Activated CD8-positive, alpha-beta T cell treated with anti-CD3 and anti-CD28 coated beads for 36 hours (primary cell): Measurements from ENCODE around the gene ALDH1B1. TPM values are rescaled to one million over a fixed set of nuclear protein-coding genes. Genes with fewer than 3 reads are reported as not detected.

Experiments used
- ATAC-seq: fragments of 200-7000 bp; cut with Tn5 transposase; one replicate; pipeline ENCODE4 v1.10.0; 2021; ENCODE audit warnings: mild to moderate bottlenecking, moderate library complexity
- CTCF ChIA-PET: fragments of 350-600 bp; sonication (Branson Sonifier 250); formaldehyde crosslinking; loops from one replicate; lab custom pipeline; 2021; ENCODE audit warnings: antibody characterized with exemption; lab: Charles Lee
- POLR2A ChIA-PET: fragments of 350-600 bp; sonication (Branson Sonifier 250); formaldehyde crosslinking; loops from one replicate; lab custom pipeline; 2021; ENCODE audit warnings: antibody characterized with exemption; lab: Charles Lee
- DNase-seq: peaks from one replicate; pipeline ENCODE4 v3.0.0-alpha.2; 2020
- H3K27ac Mint-ChIP-seq: one replicate; pipeline ENCODE4 v1.8.0; 2021; ENCODE audit warnings: mild to moderate bottlenecking, mixed read lengths
- H3K27me3 Mint-ChIP-seq: one replicate; pipeline ENCODE4 v1.8.0; 2021; ENCODE audit warnings: mixed read lengths
- H3K36me3 Mint-ChIP-seq: one replicate; pipeline ENCODE4 v1.8.0; 2021; ENCODE audit warnings: low read depth, mixed read lengths
- H3K4me1 Mint-ChIP-seq: one replicate; pipeline ENCODE4 v1.8.0; 2021; ENCODE audit warnings: low read depth, mixed read lengths
- H3K4me3 Mint-ChIP-seq: one replicate; pipeline ENCODE4 v1.8.0; 2021; ENCODE audit warnings: mild to moderate bottlenecking, moderate library complexity, mixed read lengths
- H3K9me3 Mint-ChIP-seq: one replicate; pipeline ENCODE4 v1.8.0; 2021; ENCODE audit warnings: mixed read lengths
- CTCF ChIP-seq: fragments of 200-600 bp; IDR thresholded peaks from one replicate; pipeline ENCODE4 v1.8.0; 2022; ENCODE audit warnings: antibody characterized with exemption, mild to moderate bottlenecking
- intact Hi-C: fragments of 100-400 bp; cut with micrococcal nuclease; formaldehyde crosslinking; loops from one replicate; pipeline ENCODE4 v1.10.0; 2022
- total RNA-seq, 2 experiments: library from RNA; stranded (reverse); gene quantifications; one replicate each; pipeline ENCODE4 v1.2.3, GENCODE V29; 2021

The ALDH1B1 gene
- total RNA-seq, 2 experiments from 2014 or later, result 23.9 to 26.5 TPM

GRCh38 chr9:38406476-38407186 lies 14.1 kb downstream of the ALDH1B1 start:
- CTCF ChIA-PET, result no interaction called here
- intact Hi-C loops, result loop anchor here (10.0 kb wide), 1 partner anchor 492 kb away; no protein-coding TSS in a partner anchor

GRCh38 chr9:38408719-38409118 lies 16.2 kb downstream of the ALDH1B1 start:
- POLR2A ChIA-PET, result no interaction called here
- Mint-ChIP-seq H3K4me1 (no peaks in the 10 kb centered on the region), H3K4me3 (no peak overlapping the region), H3K36me3 (no peaks in the 10 kb centered on the region), H3K27me3 (peaks cover 10% of the 10 kb centered on the region), H3K27ac (no peak overlapping the region), H3K9me3 (no peaks in the 10 kb centered on the region)
- ATAC-seq (no peak), DNase-seq (no peak)
- intact Hi-C loops, result loop anchor here (10.0 kb wide), 1 partner anchor 494 kb away; no protein-coding TSS in a partner anchor
- CTCF ChIA-PET, result interaction anchor here (1.2 kb wide), 1 partner anchor 23 kb away, joined by 3 read pairs; no protein-coding TSS in a partner anchor
- no peak for TF ChIP-seq CTCF

More at GRCh38 chr9:38406476-38407186, 14.1 kb downstream of the ALDH1B1 start:
- peaks cover 12% of the 10 kb centered on the region for H3K27me3 Mint-ChIP-seq
- DNase-seq (no peak), ATAC-seq (no peak)
- no peak overlapping the region for H3K4me3 Mint-ChIP-seq
- H3K9me3 Mint-ChIP-seq, result no peaks in the 10 kb centered on the region
- POLR2A ChIA-PET, result no interaction called here
- H3K36me3 Mint-ChIP-seq, result no peaks in the 10 kb centered on the region
- H3K4me1 Mint-ChIP-seq, result no peaks in the 10 kb centered on the region
- H3K27ac Mint-ChIP-seq, result no peak overlapping the region
- TF ChIP-seq CTCF, result no peak

- H3K27ac Mint-ChIP-seq, result no peak overlapping the region
- no peaks in the 10 kb centered on the region for H3K36me3 Mint-ChIP-seq
- intact Hi-C loops, result no loop called here
- no peak for DNase-seq
- H3K27me3 Mint-ChIP-seq, result peaks cover 3% of the 10 kb centered on the region
- ChIA-PET POLR2A (no interaction called here), CTCF (no interaction called here)
- H3K4me3 Mint-ChIP-seq, result no peak overlapping the region
- no peak for ATAC-seq
- H3K9me3 Mint-ChIP-seq, result no peaks in the 10 kb centered on the region
- no peaks in the 10 kb centered on the region for H3K4me1 Mint-ChIP-seq
- TF ChIP-seq CTCF, result no peak
Measured at GRCh38 chr9:38412751-38413150, 20.2 kb downstream of the ALDH1B1 start.

GRCh38 chr9:38413283-38413682 lies 20.8 kb downstream of the ALDH1B1 start:
- POLR2A ChIA-PET, result no interaction called here
- no peak for ATAC-seq
- Mint-ChIP-seq H3K4me1 (no peaks in the 10 kb centered on the region), H3K27ac (no peak overlapping the region), H3K4me3 (no peak overlapping the region), H3K27me3 (peaks cover 3% of the 10 kb centered on the region), H3K9me3 (no peaks in the 10 kb centered on the region), H3K36me3 (no peaks in the 10 kb centered on the region)
- intact Hi-C loops, result no loop called here
- TF ChIP-seq CTCF, result no peak
- CTCF ChIA-PET, result no interaction called here
- no peak for DNase-seq

- Mint-ChIP-seq H3K27ac (no peak overlapping the region), H3K27me3 (peaks cover 3% of the 10 kb centered on the region), H3K4me1 (no peaks in the 10 kb centered on the region), H3K4me3 (no peak overlapping the region), H3K36me3 (no peaks in the 10 kb centered on the region), H3K9me3 (no peaks in the 10 kb centered on the region)
- no peak for DNase-seq
- no peak for ATAC-seq
- intact Hi-C loops, result no loop called here
- TF ChIP-seq CTCF, result no peak
- ChIA-PET POLR2A (no interaction called here), CTCF (no interaction called here)
Measured at GRCh38 chr9:38414040-38414723, 21.7 kb downstream of the ALDH1B1 start.
